Motor neuron (in vitro differentiated cells): ENCODE data around the gene OTUD4. TPM values are rescaled to one million over a fixed set of nuclear protein-coding genes. Genes with fewer than 3 reads are reported as not detected.

Experiments
- ATAC-seq, 8 experiments: fragments of 200-7000 bp; cut with Tn5 transposase; replicated peaks in 6 of 8; 2 replicates each; pipeline ENCODE4 v1.8.0; 2021; ENCODE audit warnings: mild to moderate bottlenecking in 8 of 8, moderate library complexity in 8 of 8
- H3K27ac ChIP-seq, 2 donors: fragments of 250-450 bp; sonication (Bioruptor Pico); 2 replicates each; pipeline ENCODE4 v1.9.0; 2021; ENCODE audit warnings: antibody characterized with exemption in 2 of 2, mild to moderate bottlenecking in 2 of 2, moderate library complexity in 1 of 2
- H3K4me1 ChIP-seq, 2 donors: fragments of 250-450 bp; sonication (Bioruptor Pico); replicated peaks in 1 of 2; 2 replicates each; pipeline ENCODE4 v1.6.1; 2021; ENCODE audit warnings: antibody characterized with exemption in 2 of 2, mild to moderate bottlenecking in 2 of 2, moderate library complexity in 1 of 2
- H3K4me3 ChIP-seq, 5 donors: fragments of 250-450 bp; sonication (Bioruptor Pico); 2 replicates each; pipeline ENCODE4 v1.9.0; 2021; ENCODE audit warnings: antibody characterized with exemption in 5 of 5, mild to moderate bottlenecking in 5 of 5, moderate library complexity in 4 of 5
- WGBS, 10 experiments: fragments of 450-650 bp; shearing (Covaris generic); methylation state at CpG; one replicate each; pipeline ENCODE4 v1.0.0; 2022; 5-methylcytosine and 5-hydroxymethylcytosine counted together
- in situ Hi-C, 9 experiments: fragments of 400-800 bp; cut with MboI; loops; one replicate each; pipeline ENCODE4 v1.15.0; 2021; ENCODE audit warnings: low sequenced_read_pairs in 9 of 9, low pct_unique_long_range_greater_than_20kb in 2 of 9; ENCODE audit not compliant: unreplicated experiment in 9 of 9
- total RNA-seq, 8 experiments: library from RNA; unstranded; fragments of 300-600 nt; gene quantifications; 2 replicates each; pipeline versions ENCODE4 v1.2.3 to v1.2.4, GENCODE V29; 2022

The OTUD4 gene
- total RNA-seq, 8 experiments from 2014 or later: 17.4 to 52.4 (median 21.5) TPM

DNA sequence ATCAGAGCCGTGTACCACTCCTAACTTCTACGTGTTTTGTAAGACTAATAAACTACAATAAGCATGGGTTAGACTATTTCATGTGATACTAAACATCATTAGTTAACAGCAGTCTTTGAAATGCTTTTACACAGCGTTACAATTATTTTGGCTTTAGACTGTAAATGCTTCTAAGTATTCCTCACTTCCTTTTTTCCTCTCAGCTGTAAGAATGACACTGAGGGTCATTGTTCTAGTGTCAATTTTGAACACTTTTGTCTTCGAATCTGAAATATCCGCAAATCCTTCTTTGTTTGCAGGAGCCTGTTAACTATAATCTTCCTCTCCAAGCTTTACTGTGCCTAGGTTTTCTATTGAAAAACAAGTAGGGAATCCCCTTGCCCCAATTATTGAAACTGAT, 80.7 kb downstream of the OTUD4 start:
- Histone ChIP-seq H3K4me3 (peak overlapping the region; percentile 65 to 74 (median 73)), H3K4me1 (peaks cover 4 to 23% of the 10 kb centered on the region in 2 donors), H3K27ac (no peak overlapping the region)
- no peak for ATAC-seq
- in situ Hi-C loops: no loop called here
- 0 to 40% (median 28%) methylated on average over 1 to 5 of the region's 5 CpGs for WGBS, 10 experiments

DNA sequence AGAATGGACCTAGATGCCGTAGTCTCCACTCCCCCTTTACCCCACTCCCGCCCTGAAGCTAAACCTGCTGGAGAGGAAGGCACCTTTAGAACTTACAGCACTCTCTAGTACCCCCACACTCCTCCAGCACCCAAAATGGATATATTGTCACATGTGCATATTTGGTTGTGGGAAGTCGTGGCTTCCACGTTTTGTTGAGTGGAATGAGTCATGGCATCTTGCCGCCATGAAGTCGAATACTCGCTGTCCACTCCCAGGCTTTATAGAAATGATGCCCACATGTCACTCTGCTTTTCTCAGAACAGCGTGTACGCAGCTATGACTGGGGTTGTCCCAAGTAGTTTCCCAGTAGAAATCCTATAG, 81.7 kb downstream of the OTUD4 start:
- ATAC-seq: peak; percentile 28 to 53 (median 45)
- in situ Hi-C loops: no loop called here

DNA sequence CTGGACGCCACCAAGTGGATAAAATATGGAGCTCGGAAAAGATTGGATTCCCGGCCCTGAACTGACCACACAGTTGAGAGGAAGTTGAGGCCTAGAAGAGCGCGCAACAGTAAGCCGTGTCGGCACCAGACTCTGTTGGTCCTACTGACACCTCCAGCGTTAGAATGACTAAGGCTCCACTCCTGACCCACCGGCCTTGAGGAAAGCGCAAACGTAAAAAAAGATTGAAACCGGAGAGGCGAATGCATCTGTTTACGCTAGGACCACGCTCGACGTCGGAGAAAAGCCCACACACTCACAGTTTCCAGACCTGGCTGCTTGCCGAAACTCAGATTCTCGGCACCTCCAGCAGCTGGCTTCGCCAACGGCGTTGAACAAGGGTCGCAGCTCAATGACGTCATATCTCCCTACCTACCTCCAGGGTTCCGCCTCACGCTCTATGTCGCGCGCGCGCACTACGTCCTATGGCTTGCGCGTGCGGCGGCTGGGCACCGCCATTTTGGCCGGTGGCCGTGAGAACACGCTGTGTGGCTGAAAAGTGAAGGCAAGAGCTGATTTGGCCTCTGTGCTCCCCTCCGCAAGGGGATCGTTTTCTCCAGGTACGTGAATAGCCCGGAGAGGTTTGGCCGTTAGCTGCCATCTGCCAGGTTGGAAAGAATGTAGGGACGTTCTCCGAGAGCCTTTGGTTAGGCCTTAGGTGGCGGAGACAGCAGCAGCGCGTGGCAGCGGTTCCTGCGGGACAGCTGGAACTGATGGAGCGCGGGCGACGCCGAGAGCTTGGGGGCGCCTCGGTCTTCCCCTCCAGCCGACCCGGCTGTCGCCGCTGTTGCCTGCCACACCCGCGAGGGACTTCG, 82.3 kb downstream of the OTUD4 start, which contains the start of the genes ABCE1 and ANAPC10:
ABCE1 (plus strand) TSS at position 491 of the 854 bp plus-strand sequence. CDS start 6,102 bp downstream, outside the sequence.
ANAPC10 (minus strand) TSS at position 376 of the 854 bp plus-strand sequence. CDS start 2,097 bp downstream, outside the sequence.
- ATAC-seq: peak; percentile 82 to 92 (median 88)
- Histone ChIP-seq H3K4me1 (peaks cover 4 to 23% of the 10 kb centered on the region in 2 donors), H3K4me3 (peak within 1 kb of the TSS; percentile 65 to 74 (median 73)), H3K27ac (peak within 1 kb of the TSS; percentile 88 to 92)
- in situ Hi-C loops: no loop called here
- WGBS, 10 experiments: 0 to 3% (median 0%) methylated on average over 3 to 30 of the region's 67 CpGs; no CpG with 5 or more reads in 1 of the 10 experiments

More for the DNA sequence above, 81.7 kb downstream of the OTUD4 start:
- WGBS, 10 experiments: 0% methylated on average over 1 to 8 of the region's 9 CpGs; no CpG with 5 or more reads in 6 of the 10 experiments
- Histone ChIP-seq H3K4me1 (peaks cover 4 to 23% of the 10 kb centered on the region in 2 donors), H3K27ac (peak overlapping the region; percentile 88 to 92), H3K4me3 (peak overlapping the region; percentile 65 to 74 (median 73))

DNA sequence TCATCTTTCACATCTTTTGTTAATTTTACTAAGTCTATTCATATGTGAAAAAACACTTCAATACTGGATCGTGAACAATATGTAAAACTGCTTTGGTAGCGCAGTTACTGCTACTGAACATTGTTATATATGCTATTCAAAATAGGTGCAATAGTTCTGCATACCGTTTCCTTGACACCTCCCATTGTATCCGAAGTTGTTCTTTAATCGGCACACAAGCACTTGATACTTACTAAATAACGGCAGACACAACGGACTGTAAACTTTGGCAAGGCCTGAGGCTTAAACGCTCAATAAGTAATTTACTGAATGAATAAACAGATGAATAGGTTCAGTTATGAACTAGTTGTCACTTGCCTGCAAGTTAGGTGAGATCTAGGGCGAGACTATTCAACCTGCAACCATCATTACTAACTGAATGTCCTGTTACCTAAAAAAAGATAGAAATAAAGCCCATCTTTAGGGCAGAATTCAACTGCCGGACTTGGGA, 83.0 kb downstream of the OTUD4 start:
- WGBS, 10 experiments: 0 to 20% (median 1%) methylated on average over 1 to 10 of the region's 10 CpGs
- peak in 2 of 8 experiments; percentile 1 to 4 for ATAC-seq
- peak overlapping the region; percentile 88 to 92 for H3K27ac ChIP-seq
- peaks cover 4 to 23% of the 10 kb centered on the region in 2 donors for H3K4me1 ChIP-seq
- H3K4me3 ChIP-seq: peak overlapping the region; percentile 65 to 74 (median 73)
- in situ Hi-C loops: no loop called here

DNA sequence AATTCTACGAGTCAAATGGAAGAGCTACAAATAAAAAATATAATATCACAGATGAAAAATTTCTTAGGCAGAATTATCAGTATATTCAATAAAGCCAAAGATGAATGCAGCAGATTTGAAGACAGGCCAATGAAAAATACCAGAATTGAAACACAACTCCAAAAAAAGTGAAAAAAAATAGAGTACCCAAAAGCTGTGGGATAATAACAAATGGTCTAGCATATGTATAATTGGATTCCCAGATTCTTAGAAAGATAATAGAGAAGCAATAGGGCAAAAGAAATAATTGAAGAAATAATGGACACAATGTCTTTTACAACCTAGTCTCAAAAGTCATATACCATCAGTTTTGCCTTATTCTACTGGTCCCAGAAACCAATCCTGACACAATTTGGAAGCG, 86.8 kb downstream of the OTUD4 start:
- WGBS, 10 experiments: 84 to 100% (median 96%) methylated on average over 1 to 2 of the region's 2 CpGs
- Histone ChIP-seq H3K4me1 (peaks cover 4 to 5% of the 10 kb centered on the region in 2 donors), H3K4me3 (no peak overlapping the region), H3K27ac (no peak overlapping the region)
- in situ Hi-C loops: no loop called here
- ATAC-seq: no peak

DNA sequence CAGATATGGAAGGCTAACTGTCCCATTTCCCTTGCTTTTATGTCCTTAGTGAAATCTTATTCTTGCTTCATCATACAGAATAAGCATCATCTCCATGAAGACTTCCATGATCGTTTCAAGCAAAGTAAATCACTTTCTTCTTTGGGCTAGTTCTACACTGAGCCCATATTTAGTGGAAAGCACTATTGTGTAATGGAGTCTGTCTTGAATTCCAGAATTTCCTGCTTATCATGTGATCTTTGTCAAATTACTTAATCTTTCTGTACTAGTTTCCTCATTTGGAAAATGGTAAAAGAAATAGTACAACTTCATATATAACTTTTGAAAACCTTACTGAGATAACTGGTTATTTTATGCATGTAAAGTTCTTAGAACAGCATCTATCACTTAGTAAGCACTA, 90.0 kb downstream of the OTUD4 start:
- Histone ChIP-seq H3K27ac (no peak overlapping the region), H3K4me1 (no peaks in the 10 kb centered on the region), H3K4me3 (no peak overlapping the region)
- in situ Hi-C loops: no loop called here
- ATAC-seq: no peak
- 82 to 100% (median 100%) methylated on average over 1 of the region's 1 CpG; no CpG with 5 or more reads in 1 of the 10 experiments for WGBS, 10 experiments

DNA sequence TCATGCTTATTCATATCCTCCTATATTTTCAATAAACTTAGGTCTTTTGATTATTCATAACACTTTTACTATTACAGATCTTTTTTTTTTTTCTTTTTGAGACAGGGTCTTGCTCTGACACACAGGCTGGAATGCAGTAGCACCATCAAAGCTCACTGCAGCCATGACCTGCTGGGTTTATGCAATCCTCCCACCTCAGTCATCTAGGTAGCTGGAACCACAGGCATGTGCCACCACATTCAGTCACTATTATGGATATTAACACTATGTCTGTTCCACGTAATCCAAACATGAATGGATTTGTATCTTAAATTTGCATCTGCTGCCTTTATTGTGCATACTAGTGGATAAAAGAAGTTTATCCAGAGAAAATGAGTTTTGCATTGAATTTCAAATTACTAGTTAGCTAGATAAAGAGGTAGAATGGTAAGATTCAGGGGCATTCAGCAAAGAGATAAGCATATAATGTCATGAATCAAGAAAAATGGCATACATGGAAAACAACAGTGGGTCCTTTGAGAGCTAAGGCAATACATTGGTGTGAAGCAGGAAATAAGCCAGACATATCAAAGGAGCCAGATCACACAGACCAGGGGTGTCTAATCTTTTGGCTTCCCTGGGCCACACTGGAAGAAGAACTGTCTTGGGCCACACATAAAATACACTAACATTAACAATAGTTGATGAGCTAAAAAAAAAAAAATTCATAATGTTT, 96.3 kb downstream of the OTUD4 start:
- no peaks in the 10 kb centered on the region for H3K4me1 ChIP-seq
- no peak for ATAC-seq
- no peak overlapping the region for H3K27ac ChIP-seq
- in situ Hi-C loops: no loop called here
- WGBS, 10 experiments: 14 to 100% (median 75%) methylated on average over 1 of the region's 1 CpG; no CpG with 5 or more reads in 3 of the 10 experiments
- no peak overlapping the region for H3K4me3 ChIP-seq

Other genes with a start within 250 kb of the OTUD4 start
- 10 to 100 TPM; 17.8 to 41.8 (median 24.5) TPM for gene ANAPC10, start 82.4 kb downstream of the OTUD4 start, total RNA-seq
- 100 to 1,000 TPM in 1 of 8 experiments, 10 to 100 TPM in 7; 61.4 to 117 (median 68.9) TPM for gene ABCE1, start 82.3 kb downstream of the OTUD4 start, total RNA-seq